AG04449 (cell line): ENCODE results near the gene CSK.

Experiments used
- CTCF ChIA-PET: fragments of 350-600 bp; formaldehyde crosslinking; extraction: SDS; loops from one replicate; lab custom pipeline; 2021; ENCODE audit warnings: antibody characterized with exemption; lab: Yijun Ruan, JAX
- POLR2A ChIA-PET: fragments of 400-600, 350-600 bp; formaldehyde crosslinking; extraction: SDS; loops from one replicate; lab custom pipeline; 2020; ENCODE audit warnings: antibody characterized with exemption, inconsistent platforms; lab: Yijun Ruan, JAX
- DNase-seq: peaks from one replicate; pipeline ENCODE4 v3.0.0-alpha.2; 2010; ENCODE audit warnings: low read depth, low spot score
- H3K4me3 ChIP-seq: 2 replicates; pipeline ENCODE4 v1.5.1; 2011; ENCODE audit warnings: low read depth, mild to moderate bottlenecking, control low read depth, low read length
- TF ChIP-seq, protein P1 (sequence below): IDR thresholded peaks from one replicate; pipeline ENCODE4 v1.5.1; 2011; ENCODE audit warnings: mild to moderate bottlenecking, moderate library complexity, low read length, control low read depth, inconsistent platforms; ENCODE audit not compliant: insufficient read depth; ENCODE audit errors: missing control alignments

The CSK gene

DNA sequence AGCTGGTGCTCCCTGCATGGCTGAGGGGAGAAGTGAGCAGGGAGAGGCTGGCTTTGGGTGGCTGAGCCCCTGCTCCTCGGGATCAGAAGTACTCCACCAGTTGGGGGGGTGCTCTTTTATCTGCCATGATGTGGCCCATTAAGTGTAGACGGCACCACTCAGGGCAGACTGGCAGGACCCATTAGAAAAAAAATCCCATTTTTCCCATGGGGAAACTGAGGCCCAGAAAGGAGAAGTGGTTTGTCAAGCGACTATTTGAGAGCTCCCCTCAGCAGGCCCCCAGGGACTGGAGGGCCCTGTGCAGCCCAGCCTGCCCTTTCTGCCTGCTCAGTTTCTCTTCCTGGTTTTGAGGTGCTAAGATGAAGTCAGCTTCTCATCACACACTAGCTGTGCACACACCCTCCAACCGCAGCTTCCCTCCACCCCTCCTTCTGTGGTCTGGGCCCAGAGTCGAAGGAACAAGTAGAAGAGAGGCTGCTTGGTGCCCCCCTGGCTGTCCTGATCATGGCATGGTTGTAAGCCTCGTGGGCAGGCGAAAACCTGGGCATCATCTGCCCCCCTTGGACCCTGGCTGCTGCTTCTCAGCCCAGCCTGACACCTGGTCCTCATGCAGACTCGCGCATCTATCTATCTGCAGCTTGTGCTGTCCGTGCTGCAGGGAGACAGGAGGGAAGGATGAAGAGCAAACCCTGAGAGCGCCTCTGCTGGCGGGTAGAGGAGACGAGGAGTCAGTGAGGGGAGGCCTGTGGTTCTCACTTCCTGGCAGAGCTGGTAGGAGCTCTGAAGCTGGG is 5.6 kb downstream of the CSK start:
- no peak overlapping the region for H3K4me3 ChIP-seq
- ChIA-PET CTCF (interaction anchor here (0.7 to 33.5 kb wide), 18 partner anchors 8 to 166 kb away, joined by 3 to 1672 read pairs (median 4); partner anchors contain the start of genes CLK3, CPLX3, MPI and RPP25), POLR2A (interaction anchor here (1.0 to 1.4 kb wide), 2 partner anchors 10 to 151 kb away, joined by 4 to 5 read pairs; partner anchors contain the start of gene COX5A)
- DNase-seq: no peak
- TF ChIP-seq, protein P1, sequence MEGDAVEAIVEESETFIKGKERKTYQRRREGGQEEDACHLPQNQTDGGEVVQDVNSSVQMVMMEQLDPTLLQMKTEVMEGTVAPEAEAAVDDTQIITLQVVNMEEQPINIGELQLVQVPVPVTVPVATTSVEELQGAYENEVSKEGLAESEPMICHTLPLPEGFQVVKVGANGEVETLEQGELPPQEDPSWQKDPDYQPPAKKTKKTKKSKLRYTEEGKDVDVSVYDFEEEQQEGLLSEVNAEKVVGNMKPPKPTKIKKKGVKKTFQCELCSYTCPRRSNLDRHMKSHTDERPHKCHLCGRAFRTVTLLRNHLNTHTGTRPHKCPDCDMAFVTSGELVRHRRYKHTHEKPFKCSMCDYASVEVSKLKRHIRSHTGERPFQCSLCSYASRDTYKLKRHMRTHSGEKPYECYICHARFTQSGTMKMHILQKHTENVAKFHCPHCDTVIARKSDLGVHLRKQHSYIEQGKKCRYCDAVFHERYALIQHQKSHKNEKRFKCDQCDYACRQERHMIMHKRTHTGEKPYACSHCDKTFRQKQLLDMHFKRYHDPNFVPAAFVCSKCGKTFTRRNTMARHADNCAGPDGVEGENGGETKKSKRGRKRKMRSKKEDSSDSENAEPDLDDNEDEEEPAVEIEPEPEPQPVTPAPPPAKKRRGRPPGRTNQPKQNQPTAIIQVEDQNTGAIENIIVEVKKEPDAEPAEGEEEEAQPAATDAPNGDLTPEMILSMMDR: peak; percentile 81

DNA sequence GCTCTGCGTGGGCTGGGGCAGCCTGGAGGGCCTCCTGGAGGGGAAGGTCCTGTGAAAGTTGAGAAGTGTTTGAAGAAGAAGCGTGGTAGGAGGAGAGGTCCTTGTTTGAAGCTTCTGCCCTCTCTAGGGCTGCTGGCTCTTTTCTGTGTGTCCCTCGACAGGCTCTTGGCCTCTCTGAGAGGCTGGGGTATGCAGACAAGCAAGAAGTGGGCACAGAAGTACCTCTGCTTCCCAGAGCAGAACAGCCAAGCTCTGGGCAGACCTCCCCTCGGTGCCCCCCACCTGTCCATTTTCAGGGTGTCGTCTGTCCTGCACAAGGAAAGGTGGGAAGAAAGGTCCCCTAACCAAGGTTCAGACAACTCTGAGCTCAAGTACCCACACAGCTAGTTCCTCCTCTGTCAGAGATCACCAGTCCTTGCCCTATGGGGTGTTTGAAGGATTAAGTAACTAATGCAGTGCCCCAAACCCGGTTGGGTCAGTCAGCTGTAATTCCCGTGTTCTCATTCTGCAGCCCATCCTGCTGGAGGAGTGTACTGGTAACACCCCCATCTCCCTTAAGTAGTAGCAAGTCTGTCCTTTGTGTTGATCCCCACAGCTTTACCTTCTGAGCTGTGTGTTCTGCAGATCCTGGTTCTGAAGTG is 6.3 kb downstream of the CSK start:
- no peak overlapping the region for H3K4me3 ChIP-seq
- ChIA-PET CTCF (interaction anchor here (0.8 to 33.5 kb wide), 16 partner anchors 8 to 165 kb away, joined by 3 to 1672 read pairs (median 4); partner anchors contain the start of genes CLK3, CPLX3, MPI and RPP25), POLR2A (interaction anchor here (1.0 to 1.4 kb wide), 2 partner anchors 10 to 150 kb away, joined by 4 to 5 read pairs; partner anchors contain the start of gene COX5A)
- no peak for DNase-seq
- TF ChIP-seq, protein P1: no peak

DNA sequence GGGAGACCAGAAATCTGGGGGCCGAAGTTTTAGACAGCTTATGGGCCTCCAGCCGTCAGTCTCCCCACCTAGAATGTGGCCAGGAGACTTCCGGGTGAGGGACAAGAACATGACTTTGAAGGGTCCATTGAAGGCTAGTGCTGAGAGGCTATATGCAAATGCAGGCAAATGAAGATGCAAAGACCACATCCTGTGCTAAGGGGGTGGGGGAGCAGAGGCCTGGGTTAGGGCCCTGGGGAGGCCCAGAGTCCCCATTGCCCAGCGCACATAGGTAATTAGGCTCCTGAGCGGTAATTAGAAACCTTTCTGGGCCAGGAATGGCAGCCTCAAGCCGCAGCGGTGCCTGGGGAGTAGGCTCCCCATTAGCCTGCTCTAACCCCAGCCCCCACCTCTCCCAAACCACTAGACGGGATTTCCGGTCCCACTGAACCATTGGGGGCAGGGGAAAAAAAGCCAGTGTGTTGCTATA is 6.8 kb downstream of the CSK start:
- ChIA-PET POLR2A (no interaction called here), CTCF (interaction anchor here (0.8 to 33.5 kb wide), 13 partner anchors 9 to 165 kb away, joined by 3 to 1672 read pairs (median 4); partner anchors contain the start of genes CLK3, CPLX3, MPI and RPP25)
- H3K4me3 ChIP-seq: no peak overlapping the region
- no peak for DNase-seq
- TF ChIP-seq, protein P1: no peak

DNA sequence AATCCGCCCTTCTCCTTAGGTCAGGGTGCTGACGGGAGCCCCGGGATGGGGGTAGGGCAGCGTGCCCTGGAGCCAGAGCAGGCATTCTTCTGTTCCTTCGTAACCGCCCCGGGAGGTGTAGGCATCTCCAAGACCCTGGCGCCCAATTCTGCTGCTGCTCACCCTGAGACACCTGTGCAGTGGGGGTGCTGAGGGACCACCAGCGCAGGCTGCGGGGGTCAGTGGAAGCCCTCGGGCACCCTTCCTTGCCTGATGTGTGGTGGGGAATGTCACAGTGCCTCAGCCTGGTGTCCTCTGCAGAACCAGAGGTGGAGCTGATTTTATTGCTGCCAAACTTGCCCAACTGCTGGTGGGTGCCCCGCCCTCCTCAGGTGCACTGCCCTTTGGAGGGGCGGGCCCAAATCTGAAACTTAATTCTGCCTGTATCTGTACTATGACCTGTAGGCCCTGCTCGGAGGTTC is 7.3 kb downstream of the CSK start:
- ChIA-PET CTCF (interaction anchor here (9.2 to 12.5 kb wide), 4 partner anchors 8 to 18 kb away, joined by 106 to 333 read pairs (median 132); partner anchors contain the start of gene CSK), POLR2A (no interaction called here)
- TF ChIP-seq, protein P1: no peak
- no peak overlapping the region for H3K4me3 ChIP-seq
- DNase-seq: no peak

DNA sequence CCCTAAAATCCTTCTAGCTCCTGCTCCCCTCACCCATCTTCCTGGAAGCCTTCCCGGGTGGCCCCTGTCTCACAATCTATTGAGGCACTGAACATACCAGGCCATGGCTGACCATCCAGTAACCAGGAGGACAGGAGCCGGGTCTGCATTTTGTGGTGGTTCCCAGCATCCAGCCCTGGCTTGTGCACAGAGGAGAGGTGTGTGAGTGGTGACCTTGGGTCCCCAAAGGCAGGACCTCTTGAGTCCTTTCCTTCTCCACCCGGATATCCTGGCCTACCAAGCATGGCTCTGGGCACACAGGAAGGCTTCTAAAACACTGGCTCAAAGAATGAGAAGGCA is 7.8 kb downstream of the CSK start:
- ChIA-PET CTCF (interaction anchor here (1.0 to 9.6 kb wide), 4 partner anchors 9 to 47 kb away, joined by 3 to 136 read pairs (median 117); partner anchors contain the start of gene CSK), POLR2A (no interaction called here)
- TF ChIP-seq, protein P1: no peak
- no peak for DNase-seq
- no peak overlapping the region for H3K4me3 ChIP-seq
